ENCODE results near the gene ADGRE3.

DNA sequence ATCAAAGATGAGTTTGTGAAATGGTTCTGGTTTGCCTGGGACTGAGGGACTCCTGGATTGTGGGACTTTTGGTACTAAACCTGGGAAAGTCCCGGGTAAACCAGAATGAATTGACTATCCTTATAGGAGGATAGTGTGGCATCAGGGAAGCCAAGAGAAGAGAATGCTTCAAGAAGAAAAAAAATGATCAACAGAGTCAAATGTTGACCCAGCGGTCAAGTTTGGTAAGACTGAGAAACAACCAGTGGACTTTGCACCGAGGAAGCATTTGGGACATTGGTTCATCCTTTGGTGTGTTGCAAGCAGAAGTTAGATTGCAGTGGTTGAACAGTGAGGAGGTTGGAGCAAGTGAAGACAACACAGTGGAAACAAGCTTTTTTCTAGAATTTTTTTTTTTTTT is 58.2 kb downstream of the ADGRE3 start:
- TF ChIP-seq CTCF (IDR thresholded peaks at IDR 0.05) (no peak), POLR2AphosphoS5 (IDR thresholded peaks at IDR 0.05) (no peak), POLR2A (IDR thresholded peaks at IDR 0.05) (no peak)
